GM19397 (cell line): ENCODE results near the gene KCNH2.

Experiments used
- ATAC-seq: cut with Tn5 transposase; IDR thresholded peaks from one replicate; pipeline ENCODE4 v1.9.1; 2021; ENCODE audit warnings: mild to moderate bottlenecking, moderate library complexity; ENCODE audit not compliant: unreplicated experiment

The KCNH2 gene

DNA sequence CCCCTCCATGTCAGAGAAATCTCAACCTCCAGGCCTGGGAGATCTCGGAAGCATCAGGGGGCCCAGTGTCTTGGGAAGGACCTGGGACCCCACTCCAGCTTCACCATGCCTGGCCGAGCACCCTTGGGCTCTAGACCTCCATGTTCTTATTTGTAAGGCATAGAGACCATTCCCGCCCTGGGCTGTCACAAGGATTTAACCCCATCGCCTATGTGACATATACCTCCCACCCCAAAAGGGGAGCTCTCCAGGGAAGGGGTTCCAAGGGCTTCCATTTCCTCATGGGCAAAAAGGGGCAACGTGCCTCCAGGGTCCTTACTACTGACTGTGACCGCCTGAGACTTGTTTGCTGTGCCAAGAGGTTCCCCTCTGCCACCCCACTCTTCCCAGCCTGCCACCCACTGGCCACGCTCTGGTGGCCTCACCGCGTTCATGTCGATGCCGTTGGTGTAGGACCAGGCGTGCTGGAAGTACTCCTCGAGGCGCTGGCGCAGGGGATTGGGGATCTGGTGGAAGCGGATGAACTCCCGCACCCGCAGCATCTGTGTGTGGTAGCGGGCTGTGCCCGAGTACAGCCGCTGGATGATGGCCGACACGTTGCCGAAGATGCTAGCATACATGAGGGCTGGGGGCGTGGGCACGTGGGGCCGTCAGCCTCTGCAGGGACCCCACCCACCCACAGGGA lies 27.5 kb downstream of the KCNH2 start:
- no peak for ATAC-seq

DNA sequence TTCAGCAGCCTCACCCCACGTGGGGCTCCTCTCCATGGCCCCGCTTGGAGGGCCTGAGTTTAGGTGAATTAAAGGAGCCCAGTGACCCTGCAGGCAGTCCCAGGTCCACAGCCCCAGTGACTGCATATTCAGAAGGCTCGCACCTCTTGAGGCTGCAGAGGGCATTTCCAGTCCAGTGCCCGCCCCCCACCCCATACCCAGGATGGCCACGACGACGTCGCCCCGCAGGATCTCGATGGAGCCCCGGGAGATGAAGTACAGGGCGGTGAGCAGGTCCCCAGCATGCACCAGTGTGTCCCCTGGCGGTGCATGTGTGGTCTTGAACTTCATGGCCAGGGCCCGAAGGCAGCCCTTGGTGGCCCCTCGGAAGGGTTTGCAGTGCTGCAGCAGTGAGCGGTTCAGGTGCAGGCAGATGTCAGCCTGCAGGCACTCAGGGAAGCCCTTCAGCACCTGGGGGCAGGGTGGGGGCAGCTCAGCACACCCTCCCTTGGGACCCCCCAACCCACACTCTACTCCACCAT lies 28.1 kb downstream of the KCNH2 start:
- no peak for ATAC-seq

DNA sequence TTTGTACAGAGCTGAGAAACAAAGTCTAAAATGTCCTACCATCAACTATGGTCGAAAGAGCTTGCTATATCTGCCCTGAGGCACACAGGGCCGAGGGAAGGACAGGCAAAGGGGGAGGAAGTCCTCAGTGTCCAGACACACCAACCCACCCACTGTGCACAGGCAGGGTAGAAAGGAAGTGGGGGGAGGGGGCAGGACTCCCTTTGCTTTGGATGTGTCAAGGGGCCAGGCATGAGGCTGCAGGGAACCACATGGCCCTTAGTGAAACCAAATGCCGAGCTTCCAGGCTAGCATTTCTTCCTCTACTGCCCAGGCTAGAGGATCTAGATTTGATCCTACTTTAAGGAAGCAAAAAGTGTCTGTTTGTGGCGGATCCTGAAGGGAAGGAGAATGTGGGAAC lies 28.6 kb downstream of the KCNH2 start:
- ATAC-seq, result no peak

DNA sequence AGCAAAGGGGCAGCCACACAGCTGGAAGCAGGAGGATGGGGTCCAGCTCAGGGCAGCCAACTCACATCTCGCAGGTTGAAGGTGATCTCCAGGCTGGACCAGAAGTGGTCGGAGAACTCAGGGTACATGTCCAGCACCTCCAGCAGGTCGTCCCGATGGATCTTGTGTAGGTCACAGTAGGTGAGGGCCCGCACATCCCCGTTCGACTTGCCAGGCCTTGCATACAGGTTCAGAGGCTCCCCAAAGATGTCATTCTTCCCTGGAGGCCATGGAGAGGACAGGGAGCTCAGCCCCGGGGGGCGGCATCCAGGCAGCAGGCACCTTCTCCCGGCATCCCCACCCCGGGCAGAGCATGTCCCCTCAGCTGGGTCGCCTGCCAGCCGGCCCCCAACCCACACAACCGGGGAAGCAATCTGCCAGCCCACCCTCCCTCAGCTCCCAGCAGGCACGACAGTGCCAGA lies 29.3 kb downstream of the KCNH2 start:
- no peak for ATAC-seq

DNA sequence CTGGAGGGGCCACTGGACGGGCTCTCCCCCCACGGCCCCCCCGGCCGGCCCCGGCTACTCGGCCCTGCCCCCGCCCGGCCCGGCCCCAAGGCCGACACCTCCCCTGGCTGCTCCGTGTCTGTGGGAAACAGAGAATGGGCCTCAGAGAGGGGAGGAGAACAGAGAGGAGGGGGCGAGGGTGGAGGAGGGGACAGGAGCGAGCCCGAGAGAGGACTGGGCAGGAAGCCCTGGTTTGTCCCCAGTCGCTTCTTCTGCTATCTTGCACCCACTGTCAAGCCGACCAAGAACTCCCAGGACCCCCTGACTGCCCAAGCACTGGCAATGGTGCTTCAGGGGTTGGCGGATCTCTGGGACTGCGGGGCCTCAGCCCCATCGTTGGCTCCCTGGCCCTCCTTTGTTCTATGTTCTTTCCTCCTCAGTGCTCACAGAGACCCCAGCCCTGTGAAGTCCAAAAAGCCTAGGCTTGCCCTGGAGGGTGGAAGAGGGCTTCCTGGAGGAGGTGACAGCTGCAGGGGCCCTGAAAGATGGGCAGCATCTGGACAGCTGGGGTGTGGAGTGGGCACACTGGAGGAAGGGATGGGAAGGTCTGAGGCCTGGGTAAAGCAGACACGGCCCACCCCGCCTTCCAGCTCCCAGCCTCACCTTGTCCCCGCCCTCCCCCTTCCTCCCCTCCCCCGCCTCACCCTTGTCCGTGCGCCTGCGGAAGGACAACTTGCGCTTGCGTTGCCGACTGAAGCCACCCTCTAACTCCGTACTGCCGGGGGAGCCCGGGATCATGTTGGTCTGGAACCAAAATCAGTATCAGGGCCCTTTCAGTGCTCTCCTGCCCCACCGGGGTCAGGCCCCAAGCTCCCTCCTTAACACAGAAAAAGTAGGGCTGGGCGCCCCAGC lies 30.1 kb downstream of the KCNH2 start:
- no peak for ATAC-seq

DNA sequence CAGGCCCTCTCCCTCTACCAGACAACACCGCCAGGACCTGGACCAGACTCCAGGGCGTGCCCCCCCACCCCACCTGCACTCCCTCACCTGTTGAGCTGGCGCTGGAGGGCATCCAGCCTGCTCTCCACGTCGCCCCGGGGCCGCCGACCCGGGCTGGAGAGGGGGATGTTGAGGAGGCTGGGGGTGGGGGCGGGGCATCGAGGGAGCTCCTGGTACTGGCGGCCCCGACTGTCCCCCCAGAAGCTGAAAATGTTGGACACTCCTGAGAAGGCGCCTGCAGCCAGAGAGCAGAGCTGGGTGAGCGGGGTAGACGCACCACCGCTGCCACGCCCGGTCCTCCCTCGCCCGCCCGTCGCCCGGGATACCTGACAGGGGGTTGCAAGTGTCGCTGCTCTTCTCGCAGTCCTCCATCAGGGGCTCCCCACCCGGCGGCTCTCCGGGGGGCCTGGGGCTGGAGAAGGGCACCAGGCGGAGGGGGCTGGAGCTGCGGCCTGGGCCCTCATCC lies 30.8 kb downstream of the KCNH2 start:
- ATAC-seq, result no peak

DNA sequence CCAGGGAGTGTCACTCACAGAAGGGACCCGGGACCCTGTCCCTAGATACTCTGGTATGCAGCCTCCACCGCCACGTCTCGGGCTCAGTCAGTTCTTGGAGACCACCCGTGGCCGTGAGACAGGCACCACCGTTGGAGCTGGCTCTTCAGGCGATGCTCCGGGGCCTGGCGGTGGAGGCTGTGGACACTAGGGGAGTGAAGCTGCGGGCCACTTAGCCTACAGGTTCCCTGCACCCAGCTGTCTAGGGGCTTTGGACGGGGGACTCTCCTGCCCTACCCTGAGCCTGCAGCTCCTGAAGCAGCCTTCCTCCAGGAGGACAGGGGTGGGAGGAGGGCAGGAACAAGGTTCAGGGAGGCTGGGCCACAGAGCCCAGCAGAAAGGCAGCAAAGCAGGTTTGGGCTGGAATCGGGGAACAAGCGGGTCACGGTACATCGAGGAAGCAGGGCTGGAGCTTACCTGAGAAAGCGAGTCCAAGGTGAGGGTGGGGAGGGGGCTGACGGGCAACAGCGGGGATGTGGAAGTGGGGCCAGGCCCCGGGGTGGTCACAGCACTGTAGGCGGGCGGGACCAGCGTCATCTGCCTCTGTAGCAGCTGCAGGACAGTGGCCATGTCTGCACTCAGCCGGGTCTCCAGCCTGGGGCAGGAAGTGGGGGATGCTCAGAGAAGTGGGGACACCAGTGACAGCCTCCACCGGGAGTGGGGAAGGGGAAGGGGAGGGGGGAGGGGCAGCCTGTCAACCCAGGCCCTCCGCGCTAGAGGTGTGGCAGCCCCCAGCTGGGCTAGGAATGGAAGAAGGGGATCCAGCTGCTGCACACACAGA lies 31.5 kb downstream of the KCNH2 start:
- ATAC-seq, result no peak

DNA sequence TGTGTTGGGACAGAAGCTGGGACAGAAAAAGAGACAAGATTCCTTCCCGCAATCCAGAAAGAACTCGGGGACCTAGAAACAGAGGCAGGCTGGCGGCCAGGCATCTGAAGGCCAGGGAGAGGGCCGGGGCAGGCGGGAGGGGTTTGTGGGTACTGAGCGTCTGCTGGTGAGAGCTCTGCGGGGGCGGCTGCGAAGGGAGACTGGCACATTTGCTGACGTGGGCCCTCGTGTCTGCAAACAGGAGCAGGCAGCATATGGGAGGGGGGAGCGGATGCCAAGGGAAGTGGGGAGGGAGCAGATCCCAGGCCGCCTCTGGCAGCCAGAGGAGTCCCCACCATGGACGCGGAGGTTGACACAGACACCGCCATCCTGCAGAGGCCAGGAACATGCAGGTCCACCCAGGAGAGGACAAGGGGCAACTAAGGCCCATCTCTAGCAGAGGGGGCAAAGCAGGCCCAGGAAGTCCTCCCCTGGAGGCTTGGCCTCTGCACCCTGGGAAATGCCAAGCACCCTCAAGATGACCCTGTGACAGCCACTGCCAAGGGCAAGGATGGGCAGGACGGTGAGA lies 32.2 kb downstream of the KCNH2 start:
- ATAC-seq, result no peak

DNA sequence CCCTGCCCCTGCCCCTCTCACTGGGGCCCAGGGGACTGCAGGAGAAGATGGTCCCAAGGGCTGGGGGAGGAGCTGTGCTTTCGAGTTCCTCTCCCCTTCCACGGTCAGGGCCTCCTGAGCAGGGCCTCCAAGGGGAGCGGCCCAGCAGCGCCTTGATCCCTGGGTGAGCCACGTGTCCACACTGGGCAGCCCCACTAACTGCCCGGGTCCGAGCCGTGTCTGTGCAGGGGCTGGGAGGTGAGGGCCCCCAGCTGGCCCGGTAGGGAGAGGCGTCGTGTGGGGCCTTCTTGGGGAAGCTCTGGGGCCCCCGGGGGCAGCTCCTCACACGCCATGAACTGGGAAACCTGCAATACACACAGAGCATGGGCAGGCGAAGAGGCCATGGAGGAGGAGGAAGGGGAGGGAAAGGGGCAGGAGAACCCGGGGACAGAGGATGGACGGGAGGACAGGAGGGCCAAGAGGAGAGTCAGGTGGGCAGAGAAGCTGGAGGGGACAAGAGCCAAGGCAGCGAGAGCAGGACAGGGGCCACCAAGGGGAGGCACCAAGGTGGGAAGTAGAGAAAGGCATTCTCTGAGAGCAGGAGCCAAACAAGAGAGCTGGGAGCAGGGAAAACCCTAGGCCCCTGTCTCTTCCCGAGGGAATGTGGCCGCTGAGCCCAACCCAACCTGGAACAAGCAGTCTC lies 32.8 kb downstream of the KCNH2 start:
- no peak for ATAC-seq

DNA sequence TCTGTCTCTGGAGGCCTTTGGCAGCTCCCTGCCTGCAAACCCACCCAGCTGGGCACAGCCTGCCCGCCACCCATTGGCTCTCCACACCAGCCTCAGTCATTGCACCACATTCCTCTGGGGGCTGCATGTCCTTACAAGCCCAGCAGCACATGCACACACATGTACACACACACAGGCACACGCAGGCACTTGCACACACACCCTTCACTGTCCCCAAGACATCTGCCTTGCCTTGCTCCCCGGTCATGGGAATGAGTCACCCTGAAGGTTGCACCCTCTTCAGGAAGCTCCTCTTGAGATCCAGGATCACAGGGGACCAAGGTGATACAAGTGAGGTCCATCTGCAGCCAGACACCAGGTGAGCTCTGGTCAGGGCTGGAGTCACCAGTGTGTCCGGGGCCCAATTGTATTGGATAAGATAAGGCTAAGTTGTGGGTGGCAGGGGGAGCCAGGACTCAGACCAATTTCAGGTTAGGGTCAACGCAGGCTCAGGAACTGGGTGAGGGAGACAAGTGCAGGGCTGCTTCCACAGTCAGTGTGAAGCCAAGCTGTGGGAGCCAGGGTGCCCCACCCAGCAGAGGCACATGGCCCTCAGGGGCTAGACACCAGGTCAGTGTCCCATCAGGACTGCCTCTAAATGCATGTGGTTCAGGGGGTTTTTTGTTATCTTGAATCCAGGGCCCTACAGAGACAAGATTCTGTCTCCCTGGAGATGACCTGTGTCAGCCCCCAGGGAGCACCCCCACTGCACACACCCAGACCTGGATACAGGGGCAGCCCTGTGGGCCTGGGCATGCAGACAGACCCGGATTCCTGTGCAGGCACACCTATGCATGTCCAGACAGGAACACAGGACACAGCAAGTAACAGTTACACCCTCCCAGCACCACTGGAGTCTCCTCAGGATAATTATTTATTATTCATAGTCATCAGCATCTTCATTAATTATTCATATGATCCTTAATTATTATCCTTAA lies 33.8 kb downstream of the KCNH2 start:
- no peak for ATAC-seq

DNA sequence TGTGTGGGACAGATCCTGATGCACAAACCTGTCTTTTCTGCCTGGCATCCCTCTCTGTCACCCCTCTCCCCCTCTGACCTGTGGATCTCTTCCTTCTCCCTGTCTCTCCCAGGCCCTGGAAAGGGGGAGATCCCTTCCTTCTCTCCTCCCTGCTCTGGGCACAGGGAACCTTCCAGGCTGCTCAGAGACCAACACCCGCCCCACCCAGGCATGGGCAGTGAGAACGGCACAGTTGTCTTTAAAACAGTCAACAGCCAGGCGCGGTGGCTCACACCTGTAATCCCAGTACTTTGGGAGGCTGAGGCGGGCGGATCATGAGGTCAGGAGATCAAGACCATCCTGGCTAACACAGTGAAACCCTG lies 34.7 kb downstream of the KCNH2 start:
- ATAC-seq, result no peak

DNA sequence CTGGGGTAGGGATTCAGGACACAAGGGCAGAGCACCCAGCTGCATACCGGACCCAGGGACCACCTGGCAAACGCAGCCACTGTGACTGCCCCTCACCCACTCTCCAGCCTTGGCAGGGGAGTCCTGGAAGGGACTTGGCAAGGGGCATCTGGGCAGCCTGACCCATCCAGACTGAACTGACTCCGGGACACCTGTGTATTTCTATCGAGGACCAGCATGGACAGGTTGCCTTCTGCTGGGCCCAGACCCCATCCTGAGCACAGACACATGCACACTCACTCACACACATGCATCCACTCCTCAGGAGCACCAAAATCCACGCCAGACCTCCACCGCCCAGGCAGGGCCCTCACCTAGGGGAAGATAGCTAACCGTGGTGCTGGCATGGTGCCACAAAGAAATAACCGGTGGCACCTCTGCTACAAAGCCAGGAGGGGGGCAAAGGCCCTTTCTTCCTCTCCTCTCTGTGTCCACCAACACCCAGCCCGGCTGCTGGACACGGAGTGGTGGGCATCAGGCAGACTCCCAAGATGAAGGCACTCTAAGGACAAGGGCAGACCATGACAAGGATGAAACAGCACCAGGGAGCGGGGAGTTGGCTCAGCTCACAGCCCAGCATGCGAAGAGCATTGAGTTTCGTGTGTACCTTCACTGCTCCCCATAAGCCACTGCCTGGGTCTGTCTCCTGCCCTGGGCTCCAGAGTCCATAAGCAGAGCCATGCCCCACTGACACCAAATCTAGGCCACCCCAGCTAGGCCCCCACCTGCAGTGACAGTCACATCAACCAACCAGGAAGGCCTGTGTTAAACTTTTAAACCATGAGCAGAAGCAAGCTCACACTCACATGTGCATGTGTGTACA lies 35.3 kb downstream of the KCNH2 start:
- no peak for ATAC-seq

DNA sequence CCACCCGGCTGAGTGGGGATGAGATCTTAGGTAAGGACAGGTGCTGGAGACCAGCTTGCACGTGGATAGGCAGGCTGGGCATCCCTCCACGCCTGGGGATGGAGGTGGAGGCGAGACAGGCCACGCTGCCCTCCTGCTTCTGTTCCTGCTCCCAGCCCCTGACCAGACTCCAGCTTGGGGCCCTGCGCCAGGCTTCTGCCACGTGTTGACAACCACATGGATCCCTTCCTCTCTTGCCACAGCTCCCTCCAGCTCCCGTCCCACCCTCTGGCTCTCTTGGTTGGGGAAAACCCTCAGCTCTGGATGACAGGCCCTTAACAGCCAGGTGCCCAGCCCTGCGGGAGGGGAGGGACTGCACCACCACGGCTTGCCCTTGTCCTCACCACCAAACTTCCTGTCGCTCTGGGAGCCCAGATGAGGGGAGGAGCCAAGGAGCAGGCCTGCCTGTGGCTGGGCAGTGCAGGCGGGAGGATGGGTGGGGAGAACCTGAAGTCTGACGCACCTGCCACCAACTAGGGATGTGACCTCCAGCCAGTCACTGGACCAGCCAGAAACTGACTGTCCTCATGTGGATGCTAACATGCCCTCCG lies 36.0 kb downstream of the KCNH2 start:
- no peak for ATAC-seq

DNA sequence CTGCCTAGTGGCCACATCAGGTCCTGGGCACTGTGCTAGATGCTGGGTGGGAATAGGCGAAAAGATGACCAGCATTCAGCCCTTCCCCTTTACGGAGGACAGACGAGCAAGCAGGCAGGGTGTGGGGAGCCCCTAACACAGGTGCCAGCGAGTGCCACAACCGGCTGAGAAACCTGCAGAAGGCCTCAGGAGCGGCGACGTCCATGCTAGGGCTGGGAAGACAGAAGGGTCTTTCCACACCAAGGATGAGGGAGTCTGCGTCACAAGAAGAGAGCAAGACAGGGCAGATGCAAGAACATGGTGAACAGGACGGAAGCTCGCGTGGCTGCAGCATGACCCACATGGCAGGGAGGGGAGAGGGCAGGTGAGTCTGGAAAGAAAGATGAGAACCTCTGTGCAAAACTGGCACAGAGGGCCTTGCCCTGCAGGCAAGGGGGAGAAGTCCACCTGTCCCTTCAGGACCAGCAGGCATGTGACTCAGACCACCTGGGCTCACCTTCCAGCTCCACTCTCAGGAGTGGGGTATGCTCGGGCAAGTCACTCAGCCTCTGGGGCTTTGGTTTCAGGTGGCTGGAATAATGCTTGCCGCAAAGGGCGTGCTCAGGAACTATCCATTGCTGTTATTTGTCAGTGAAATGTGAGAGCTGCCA lies 36.6 kb downstream of the KCNH2 start:
- no peak for ATAC-seq

DNA sequence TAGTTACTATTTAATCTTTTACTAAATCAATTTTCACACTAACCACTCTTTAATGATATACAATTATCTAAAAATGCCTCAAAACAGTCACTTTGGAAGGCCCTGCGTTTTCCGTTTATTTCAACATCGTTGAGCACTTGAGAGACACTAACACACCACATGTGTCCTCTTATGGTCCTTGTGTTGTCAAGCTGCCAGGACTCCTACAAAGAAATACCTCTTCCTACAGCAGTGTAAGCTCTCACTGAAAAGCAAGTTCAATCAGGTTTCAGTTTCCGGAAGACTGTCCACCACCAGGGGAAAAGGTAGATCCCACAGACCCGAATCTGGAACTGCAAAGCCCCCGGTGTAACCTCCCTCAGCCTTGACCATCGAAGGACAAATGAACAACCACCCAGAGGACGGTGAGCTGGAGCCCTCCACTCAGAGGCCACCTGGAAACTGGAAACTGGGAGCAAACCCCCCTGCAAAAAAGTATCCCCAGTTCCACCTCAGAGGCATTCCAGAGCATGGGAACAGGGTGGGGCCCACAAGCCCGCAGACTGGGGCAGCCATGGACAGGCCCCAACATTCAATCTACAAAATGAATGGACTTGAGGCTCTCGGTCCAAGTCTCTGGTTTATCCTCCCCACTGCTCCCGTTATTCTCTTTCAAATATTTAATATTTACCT lies 37.6 kb downstream of the KCNH2 start:
- no peak for ATAC-seq

DNA sequence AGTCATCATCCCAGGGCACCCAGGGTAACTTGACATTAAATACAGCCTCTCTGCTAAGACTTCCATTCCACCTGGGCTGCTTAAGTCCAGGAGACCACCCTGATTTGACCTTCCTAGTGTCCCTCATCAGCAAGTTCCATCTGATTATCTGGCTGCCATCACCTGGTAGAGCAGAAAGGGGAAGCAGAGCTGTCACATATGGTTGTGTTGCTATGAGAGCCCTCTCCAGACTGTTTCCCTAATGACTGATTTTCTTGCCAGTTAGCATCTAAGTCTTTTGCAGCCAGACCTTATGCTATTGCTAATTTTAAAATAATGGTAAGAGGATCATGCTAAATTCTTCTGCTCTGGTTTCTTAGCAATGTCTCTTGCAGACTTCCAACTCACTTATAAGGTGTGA lies 38.7 kb downstream of the KCNH2 start:
- no peak for ATAC-seq

DNA sequence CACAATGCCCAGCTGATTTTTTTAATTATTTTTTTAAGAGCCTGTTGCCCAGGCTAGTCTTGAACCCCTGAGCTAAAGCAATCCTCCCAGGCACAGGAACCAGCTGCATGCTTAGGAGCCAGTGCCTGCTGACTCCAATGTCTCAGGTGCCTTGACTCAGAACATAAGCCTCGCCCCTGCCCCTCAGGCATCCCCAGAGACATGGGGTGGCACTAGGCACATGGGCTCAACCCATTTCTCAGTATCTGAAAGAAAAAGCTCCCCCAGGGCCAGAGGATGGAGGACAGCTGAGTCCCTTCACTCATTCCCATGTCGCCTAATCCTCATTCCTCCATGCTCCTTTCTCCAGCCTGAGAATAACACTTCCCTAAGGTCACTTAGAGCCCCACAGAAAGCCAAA lies 39.1 kb downstream of the KCNH2 start:
- no peak for ATAC-seq
